ENCODE data around the gene HIVEP3.

DNA sequence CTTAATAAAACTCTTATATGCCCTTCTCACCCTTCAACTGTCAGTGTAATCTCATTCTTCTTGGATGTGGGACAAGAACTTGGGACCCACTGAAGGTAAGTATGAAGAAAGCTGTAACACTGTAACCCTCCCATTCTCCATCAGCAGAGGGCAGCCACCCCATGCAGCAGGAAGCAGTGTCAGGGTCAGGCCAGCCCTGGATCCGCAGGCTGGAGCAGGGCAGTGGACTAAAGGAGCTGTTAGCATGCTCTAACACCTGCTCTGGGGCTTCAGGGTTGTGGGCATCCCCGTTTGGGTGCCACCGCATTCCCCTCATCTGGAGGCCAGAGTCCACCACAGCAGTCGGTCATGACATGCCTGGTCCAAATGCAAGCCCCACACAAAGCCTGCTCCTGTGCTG is 156.5 kb downstream of the HIVEP3 start:
- TF ChIP-seq CTCF (IDR thresholded peaks at IDR 0.05; ENCODE audit: poor library complexity) (no peak), EZH2phosphoT487 (IDR thresholded peaks at IDR 0.05; ENCODE audit: low read depth, severe bottlenecking, unreplicated experiment) (no peak)
